Measurements from ENCODE around the gene ACADM.
"Not testable (repeated sequence)": the region's sequence is repeated elsewhere in the genome, so short reads cannot be mapped to it uniquely, and the experiment has no call there.

ACADM gene

DNA sequence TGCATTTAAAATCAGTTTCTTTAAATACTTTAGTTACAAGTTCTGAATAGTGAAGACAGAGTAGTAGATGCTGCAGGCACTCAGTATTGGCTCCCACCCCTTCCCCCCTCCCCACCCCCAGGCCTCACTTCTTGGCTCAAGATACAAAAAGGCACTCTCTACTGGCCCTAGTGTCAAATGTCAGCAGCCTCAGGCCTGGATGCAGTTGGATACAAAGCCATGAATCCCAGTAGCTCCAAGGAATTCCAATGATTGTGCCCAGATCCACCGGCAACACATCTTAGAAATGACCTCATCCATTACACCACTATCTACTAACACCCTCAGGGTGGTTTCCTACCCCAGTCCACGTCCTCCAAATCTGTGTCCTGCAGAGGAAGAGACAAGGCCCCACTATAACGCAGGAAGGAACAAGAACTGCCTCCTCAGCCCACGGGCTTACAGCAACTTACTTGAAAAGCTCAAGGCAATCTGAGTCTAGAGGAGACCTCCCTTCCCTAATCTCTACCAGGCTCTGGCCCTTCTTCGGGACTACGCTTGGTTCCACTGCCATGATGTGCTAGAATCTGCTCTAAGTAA is 17.6 kb downstream of the ACADM start:
- no peak for DNase-seq

DNA sequence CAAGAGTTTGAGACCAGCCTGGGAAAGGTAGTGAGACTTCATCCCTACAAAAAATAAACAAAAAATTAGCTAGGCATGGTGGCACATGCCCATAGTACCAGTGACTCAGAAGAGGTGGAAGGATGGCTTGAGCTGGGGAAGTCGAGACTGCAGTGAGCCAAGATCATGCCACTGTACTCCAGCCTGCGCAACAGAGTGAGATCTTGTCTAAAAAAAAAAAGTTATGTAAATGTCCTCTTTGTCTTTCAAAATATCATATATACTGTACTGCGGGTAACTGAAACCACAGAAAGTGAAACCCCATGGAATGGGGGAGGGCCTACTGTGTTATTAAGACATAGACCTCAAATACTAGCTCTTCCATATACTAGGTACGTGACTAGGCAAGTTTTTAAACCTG is 20.8 kb downstream of the ACADM start:
- DNase-seq, result no peak

DNA sequence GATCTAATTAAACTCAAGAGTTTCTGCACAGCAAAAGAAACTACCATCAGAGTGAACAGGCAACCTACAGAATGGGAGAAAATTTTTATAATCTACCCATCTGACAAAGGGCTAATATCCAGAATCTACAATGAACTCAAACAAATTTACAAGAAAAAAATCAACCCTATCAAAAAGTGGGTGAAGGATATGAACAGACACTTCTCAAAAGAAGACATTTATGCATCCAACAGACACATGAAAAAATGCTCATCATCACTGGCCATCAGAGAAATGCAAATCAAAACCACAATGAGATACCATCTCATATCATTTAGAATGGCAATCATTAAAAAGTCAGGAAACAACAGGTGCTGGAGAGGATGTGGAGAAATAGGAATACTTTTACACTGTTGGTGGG is 32.7 kb downstream of the ACADM start:
- not testable (repeated sequence) for DNase-seq

DNA sequence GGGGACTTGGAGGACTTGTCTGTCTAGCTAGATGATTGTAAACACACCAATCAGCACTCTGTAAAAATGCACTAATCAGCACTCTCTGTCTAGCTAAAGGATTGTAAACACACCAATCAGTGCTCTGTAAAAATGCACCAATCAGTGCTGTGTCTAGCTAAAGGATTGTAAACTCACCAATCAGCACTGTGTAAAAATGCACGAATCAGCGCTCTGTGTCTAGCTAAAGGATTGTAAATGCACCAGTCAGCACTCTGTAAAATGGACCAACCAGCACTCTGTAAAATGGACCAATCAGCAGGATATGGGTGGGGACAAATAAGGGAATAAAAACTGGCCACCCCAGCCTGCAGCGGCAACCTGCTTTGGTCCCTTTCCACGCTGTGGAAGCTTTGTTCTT is 34.0 kb downstream of the ACADM start:
- not testable (repeated sequence) for DNase-seq

DNA sequence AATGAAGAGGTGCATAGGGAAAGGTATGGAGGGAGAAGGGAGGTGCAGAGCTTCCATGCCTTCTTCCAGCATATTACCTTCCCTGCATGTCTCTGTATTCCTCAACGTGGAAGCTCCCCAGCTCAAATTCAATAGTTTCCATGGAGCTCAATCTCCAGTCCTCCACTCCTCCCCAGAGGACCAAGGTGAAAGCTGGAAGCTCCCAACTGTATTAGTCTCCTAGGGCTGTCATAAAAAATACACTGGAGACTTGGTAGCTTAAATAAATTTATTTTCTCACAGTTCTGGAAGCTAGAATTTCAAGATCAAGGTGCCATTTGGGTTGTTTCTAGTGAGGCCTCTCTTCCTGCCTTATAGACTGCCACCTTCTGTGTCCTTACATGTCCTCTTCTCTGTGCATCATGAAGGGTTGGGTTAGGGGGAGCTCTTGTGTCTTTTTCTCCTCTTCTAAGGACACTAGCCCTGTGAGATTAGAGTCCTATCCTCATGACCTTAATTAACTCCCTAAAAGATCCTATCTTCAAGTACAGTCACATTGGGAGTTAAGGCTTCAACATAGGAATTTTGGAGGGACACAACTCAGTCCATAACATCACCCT is 39.6 kb downstream of the ACADM start:
- no peak for DNase-seq

DNA sequence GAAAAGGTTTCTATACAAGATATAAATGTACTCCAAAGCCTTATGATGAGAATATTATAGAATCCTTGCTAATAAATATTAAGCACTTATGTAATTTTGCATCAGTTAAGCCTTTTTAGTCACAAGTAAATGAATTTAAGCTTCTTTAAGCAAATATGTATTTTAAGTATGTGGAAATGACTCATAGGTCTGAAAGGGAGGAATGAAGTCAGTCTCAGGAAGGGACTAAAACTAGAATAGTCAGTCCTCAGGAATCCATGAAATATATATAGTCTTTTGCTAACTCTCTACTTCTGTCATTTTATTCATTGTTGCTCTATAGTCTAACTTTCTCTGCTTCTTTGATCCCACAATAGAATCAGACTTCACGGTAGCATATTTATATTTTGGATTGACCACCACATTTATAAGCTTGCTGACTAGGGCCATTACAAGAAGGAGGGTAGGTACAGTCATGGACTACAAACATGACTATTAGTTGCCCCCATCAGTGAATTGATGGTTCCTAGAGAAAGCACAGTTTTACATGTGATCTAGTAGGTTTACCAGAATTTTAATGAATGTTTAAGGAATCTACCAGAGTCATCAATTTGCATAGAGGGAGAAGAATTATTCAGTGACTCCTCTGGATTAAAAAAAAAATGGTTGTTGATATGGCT is 41.3 kb downstream of the ACADM start:
- no peak for DNase-seq

DNA sequence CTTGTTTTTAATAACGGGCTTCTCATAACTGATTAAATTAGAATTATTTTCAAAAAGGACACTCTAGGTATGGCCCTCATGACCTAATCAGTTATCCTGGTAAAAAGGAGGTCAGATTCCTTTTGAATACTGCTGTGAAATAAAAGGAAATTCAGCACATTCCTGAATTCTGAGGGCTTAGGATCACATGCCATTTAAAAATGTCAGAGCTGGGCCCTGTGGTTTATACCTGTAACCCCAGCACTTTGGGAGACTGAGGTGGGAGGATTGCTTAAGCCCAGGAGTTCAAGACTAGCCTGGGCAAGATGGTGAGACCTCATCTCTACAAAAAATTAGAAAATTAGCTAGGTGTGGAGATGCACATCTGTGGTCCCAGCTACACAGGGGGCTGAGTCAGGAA is 43.5 kb downstream of the ACADM start:
- DNase-seq, result no peak

DNA sequence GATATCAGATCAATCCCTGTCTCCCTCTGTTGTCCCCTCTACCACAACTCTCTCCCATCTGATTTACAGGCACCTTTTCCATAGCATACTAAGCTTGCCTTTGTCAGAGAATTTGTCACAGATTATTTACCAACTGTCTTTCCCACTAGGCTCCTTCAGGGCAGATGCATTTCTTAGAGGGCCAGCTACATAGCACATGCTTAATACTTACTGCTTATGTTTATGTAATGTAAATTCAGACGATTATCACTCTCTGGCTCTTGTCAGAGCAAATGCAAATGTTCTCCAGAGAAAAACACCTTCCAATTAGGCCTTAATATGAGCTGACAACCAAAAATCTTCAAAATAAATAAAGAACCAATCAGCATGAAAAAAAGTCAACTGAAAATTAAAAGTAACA is 46.3 kb downstream of the ACADM start:
- DNase-seq, result no peak

DNA sequence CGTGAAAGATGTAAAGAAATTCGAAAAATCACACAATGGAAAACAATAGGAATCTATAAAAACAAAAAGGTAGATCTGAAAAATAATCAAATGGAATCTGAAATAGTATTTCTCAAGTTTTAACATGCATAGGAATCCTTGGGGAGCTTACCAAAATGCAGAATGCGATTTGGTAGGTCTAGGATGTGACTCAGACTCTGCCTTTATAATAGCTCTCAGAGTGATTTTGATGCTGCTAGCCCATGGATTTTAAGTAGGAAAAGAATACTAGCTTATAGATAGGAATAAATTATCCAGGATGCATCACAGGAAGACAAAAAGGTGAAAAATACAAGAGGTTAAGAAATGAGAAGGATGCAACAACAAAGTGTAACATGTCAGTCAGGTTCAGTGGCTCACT is 47.5 kb downstream of the ACADM start:
- DNase-seq, result no peak

DNA sequence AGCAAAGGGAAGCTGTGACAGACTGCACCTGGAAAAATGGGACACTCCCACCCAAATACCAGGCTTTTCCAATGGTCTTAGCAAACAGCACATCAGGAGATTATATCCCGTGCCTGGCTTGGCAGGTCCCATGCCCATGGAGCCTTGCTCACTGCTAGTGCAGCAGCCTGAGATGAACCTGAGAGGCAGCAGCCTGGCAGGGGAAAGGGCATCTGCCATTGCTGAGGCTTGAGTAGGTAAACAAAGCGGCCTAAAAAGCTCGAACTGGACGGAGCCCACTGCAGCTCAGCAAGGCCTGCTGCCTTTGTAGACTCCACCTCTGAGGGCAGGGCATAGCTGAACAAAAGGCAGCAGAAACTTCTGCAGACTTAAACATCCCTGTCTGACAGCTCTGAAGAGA is 53.3 kb downstream of the ACADM start:
- DNase-seq, result not testable (repeated sequence)

DNA sequence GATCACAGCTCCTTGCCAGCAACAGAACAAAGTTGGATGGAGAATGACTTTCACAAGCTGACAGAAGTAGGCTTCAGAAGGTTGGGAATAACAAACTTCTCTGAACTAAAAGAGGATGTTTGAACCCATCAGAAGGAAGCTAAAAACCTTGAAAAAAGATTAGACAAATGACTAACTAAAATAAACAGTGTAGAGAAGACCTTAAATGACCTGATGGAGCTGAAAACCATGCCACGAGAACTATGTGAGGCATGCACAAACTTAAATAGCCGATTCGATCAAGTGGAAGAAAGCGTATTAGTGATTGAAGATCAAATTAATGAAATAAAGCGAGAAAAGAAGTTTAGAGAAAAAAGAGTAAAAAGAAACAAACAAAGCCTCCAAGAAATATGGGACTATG is 54.2 kb downstream of the ACADM start:
- not testable (repeated sequence) for DNase-seq

DNA sequence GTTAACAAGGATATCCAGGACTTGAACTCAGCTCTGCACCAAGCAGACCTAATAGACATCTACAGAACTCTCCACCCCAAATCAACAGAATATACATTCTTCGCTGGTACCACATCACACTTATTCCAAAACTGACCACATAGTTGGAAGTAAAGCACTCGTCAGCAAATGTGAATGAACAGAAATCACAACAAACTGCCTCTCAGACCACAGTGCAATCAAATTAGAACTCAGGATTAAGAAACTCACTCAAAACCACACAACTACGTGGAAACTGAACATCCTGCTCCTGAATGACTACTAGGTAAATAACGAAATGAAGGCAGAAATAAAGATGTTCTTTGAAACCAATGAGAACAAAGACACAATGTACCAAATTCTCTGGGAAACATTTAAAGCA is 55.7 kb downstream of the ACADM start:
- DNase-seq, result not testable (repeated sequence)

DNA sequence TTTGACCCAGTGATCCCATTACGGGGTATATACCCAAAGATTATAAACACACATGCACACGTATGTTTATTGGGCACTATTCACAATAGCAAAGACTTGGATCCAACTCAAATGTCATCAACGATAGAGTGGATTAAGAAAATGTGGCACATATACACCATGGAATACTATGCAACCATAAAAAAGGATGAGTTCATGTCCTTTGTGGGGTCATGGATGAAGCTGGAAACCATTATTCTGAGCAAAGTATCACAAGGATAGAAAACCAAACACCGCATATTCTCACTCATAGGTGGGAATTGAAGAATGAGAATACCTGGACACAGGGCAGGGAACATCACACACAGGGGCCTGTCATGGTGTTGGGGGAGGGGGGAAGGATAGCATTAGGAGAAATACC is 59.4 kb downstream of the ACADM start:
- not testable (repeated sequence) for DNase-seq

DNA sequence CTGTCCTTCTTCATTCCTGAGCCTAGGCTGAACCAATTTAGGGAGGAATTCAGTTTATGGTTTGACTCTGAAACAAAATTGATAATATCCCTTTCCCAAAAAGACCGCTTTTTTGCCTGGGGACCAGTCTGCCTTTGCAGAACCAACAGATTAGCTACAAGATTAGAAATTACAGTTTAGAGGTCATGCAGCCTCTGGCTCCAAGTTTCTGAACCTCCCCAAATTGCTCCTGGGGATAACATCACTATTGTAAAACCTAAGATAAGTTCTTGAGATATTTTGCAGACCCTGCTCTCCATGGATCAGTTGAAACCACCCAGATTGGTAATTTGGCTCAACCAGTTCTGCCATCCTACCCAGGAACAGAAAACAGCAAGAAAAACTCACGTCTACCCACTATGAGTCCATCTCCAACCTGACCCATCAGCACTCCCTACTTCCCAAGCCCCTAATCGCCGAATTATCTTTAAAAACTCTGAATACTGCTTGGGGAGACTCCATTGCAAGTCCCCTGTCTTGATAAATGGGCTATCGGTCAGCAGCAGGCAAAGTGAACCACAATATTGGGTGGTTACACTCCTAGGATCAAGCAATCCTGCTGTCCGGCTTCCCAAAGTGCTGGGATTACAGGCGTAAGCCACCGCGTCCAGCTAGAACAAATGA is 60.9 kb downstream of the ACADM start:
- DNase-seq, result no peak

DNA sequence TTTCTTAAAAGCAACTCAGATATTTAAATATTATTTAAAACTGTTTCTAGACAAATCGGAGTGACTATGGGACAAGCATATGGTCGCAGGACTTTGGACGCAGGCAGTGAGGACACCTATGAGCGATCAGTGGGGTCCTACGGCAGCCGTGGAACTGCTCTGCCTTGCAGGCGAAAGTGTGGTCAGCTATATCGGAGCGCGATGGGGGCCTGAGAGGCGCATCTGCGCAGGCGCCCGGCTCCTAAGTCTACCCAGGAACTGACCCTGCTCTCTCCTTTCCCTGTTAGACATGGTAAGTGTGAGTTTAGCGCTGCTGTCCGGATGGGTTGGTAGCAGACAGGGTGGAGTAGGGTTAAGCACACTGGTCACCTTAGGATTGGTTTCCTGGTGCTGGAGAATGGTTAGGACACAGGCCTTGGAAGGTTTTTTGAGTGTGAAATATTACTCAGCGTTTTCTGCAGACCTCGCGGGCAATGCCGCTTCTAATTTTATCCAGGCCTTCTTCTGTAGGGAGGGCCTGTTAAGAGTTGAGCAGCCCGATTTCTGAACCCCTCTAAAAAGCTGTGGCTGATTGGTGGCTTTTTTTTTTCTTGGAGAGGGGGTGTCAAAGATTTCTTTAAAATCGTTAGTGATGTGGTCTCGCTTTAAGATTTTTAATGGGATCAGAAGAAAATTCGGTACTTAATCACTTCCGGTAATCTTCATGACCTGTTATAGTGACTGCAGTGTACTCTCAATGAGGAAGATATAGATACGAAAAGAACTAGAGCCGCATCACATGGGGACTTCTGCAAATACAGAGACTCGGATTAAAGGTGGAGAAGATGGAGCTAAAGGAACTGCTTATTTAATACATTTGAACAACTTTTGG is 61.7 kb downstream of the ACADM start, which contains the start of gene RABGGTB:
Gene RABGGTB (plus strand): TSS at position 274 of the 871 bp plus-strand sequence. CDS start 16 bp downstream, at position 290.
- DNase-seq, result peak; percentile 86

DNA sequence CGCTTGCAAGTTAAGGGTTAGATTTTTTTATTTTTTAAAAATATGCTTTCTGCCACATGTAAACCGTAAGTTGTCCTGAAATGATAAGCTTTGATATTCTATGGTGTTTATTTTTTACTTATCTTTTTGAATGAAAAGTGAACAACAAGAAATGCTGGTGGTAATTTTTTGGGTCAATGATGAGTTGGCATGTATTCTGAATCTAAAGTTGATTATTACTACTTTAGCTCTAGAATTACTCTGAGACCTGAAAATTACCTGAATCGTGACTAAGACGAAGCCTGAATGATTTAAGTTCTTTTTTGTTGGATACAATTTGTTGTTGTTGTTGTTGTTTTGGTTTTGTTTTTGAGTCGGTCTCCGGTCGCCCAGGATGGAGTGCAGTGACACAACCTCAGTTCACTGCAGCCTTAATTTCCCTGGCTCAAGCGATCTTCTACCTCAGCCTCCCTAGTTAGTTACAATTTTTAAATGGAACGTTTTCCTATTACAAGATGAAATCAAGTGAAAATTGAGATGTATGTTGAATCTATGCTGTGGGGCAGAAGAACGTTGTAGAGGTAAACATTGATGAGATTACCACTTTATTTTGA is 62.5 kb downstream of the ACADM start:
- DNase-seq, result no peak

DNA sequence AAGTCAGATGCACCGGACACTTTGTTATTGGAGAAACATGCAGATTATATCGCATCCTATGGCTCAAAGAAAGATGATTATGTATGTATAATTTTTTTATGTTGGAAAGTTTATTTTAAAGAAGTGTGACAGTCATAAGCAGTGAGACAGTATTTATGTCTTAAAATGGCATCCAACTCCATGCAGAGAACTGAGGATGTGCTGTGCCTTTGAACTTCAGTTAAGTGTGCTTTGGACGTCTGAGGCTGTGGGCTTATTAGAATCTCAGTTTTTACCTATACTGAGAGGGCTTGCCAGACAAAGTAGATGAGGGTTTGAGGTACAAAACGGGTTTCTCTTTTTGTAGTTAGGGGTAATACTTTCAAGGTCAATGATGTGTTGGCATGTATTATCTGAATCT is 63.0 kb downstream of the ACADM start:
- DNase-seq, result no peak

DNA sequence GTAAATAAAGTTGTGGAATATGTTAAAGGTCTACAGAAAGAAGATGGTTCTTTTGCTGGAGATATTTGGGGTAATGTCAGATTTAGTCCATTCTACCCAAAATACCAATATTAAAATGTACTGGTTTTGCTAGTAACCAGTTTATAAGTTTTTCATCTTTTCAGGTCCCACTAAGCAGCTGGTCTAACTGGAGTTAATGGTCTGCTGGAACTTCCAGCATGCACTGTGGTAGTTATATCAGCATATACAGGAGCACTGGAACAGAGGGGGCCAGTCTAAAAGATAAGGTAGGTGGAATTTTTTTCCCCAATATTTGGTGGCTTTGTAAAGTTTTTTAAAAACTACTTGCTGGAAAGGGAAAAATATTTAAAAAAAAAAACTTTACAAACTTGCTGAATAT is 65.5 kb downstream of the ACADM start:
- DNase-seq, result no peak

DNA sequence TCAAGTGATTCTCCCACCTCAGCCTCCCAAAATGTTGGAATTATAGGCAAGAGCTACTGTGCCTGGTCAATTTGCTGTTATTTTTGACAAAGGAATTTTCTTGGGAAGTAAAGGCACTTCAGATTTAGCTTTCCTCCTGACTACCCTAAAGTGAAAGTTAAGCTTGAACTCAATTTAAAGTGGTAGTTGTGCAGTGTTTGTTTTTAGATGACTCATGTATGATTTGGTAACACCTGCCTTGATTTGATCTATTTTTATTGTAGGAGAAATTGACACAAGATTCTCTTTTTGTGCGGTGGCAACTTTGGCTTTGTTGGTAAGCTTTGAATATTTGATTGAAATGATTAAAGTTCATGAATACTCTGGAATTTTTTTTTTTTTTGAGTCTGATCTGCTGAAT is 66.5 kb downstream of the ACADM start:
- no peak for DNase-seq

DNA sequence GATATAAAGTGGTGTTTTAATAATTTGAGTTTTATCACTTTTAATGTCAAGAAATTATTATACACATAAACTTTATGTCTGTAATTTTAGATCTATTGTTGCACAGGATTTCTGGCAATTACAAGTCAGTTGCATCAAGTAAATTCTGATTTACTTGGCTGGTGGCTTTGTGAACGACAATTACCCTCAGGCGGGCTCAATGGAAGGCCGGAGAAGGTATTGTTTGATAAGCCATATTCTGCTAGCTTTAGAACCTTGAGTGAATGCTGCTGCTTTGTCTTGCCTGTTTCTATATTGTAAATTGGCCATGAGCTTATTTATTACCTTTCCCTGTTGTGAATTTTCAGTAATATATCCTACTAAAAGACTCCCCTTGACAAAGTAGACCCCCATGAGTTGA is 67.6 kb downstream of the ACADM start:
- DNase-seq, result no peak

DNA sequence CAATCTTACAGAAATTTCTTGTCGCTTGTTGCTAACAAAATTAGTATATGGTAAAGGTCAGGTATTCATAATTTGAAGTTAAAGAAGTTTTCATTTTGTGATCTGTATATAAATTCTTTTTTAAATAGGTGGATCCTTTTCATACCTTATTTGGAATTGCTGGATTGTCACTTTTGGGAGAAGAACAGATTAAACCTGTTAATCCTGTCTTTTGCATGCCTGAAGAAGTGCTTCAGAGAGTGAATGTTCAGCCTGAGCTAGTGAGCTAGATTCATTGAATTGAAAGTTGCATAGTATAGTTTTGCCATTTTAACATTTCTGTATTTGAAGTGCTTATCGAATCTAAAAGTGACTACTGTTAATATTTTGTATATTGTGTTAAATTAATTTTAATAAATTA is 69.9 kb downstream of the ACADM start:
- DNase-seq, result no peak

DNA sequence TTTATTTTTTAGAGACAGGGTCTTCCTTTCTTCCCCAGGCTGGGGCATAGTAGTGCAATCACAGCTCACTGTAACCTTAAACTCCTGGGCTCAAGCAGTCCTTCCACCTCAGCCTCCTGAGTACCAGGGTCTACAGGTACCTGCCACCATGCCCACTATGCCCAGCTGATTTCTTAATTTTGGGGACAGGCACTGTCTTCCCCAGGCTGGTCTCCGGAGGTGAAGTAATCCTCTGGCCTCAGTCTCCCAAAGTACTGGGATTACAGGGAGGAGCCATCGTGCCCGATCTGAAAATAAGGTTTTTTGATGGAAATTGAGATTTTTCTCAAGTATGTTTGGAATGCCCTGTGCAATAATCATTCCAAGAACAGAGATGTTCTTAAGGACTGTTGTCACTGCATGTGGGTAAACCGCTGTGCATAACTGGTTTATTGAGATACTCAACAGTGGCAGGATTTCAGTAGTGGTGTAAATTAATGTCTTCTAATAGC is 71.2 kb downstream of the ACADM start:
- no peak for DNase-seq
